Breast epithelium (tissue), 4 donors: ENCODE data around the gene ANKRD40CL. TPM values are rescaled to one million over a fixed set of nuclear protein-coding genes. Genes with fewer than 3 reads are reported as not detected.

Source experiments
- DNase-seq, 2 donors: peaks; one replicate each; pipeline ENCODE4 v3.0.0-alpha.2; 2019; ENCODE audit warnings: low spot score in 2 of 2
- H3K27ac ChIP-seq, 2 donors: fragments of 200-600 bp; sonication (generic) in 1 of 2; one replicate each; pipeline ENCODE4 v1.5.1; 2016 to 2019; ENCODE audit warnings: mild to moderate bottlenecking in 1 of 2
- H3K27me3 ChIP-seq, 2 donors: fragments of 200-600 bp; sonication (generic) in 1 of 2; one replicate each; pipeline versions ENCODE4 v1.5.1 to v1.6.0; 2017 to 2019; ENCODE audit warnings: control low read depth in 1 of 2, mild to moderate bottlenecking in 1 of 2
- H3K36me3 ChIP-seq: fragments of 200-600 bp; one replicate; pipeline ENCODE4 v1.5.1; 2019
- H3K4me1 ChIP-seq, 2 donors: fragments of 200-600 bp; sonication (generic); one replicate each; pipeline ENCODE4 v1.5.1; 2016 to 2019; ENCODE audit warnings: control low read depth in 1 of 2
- H3K4me3 ChIP-seq, 3 donors: fragments of 200-600 bp; sonication (generic); 1 replicate in 2 of 3; 2 replicates in 1 of 3; pipeline ENCODE4 v1.5.1; 2016 to 2019; ENCODE audit warnings: mild to moderate bottlenecking in 3 of 3, moderate library complexity in 2 of 3
- H3K9me3 ChIP-seq, 2 donors: fragments of 200-600 bp; sonication (generic) in 1 of 2; one replicate each; pipeline ENCODE4 v1.5.1; 2016 to 2019; ENCODE audit warnings: control low read depth in 1 of 2
- POLR2A ChIP-seq: fragments of 450-650 bp; IDR thresholded peaks from one replicate; pipeline ENCODE4 v1.6.1; 2016; ENCODE audit warnings: antibody characterized with exemption, mild to moderate bottlenecking, moderate library complexity
- POLR2AphosphoS5 ChIP-seq, 3 donors: sonication (generic); formaldehyde crosslinking; IDR thresholded peaks; one replicate each; pipeline ENCODE4 v1.6.1; 2017; ENCODE audit warnings: antibody characterized with exemption in 3 of 3
- intact Hi-C: fragments of 100-400 bp; cut with DNase I; formaldehyde crosslinking; loops from one replicate; pipeline ENCODE4 v1.15.1; 2023; ENCODE audit warnings: low total_unique reads
- total RNA-seq, 3 donors: library from RNA; depleted of rRNA; stranded (reverse); fragments of >200 nt; gene quantifications; one replicate each; pipeline ENCODE4 v1.1.0, GENCODE V29; 2016
- TF ChIP-seq, protein P1 (sequence below), 3 donors: fragments of 450-650 bp; IDR thresholded peaks; one replicate each; pipeline ENCODE4 v1.5.1; 2016 to 2017; ENCODE audit warnings: antibody characterized with exemption in 3 of 3, mild to moderate bottlenecking in 3 of 3, moderate library complexity in 3 of 3

The ANKRD40CL gene
- total RNA-seq, 3 donors from 2014 or later: not detected

GRCh38 chr17:50722746-50723145 is 44.6 kb downstream of the ANKRD40CL start:
- DNase-seq: no peak
- intact Hi-C loops: no loop called here

GRCh38 chr17:50721194-50722010 is 45.9 kb downstream of the ANKRD40CL start:
- H3K9me3 ChIP-seq: no peaks in the 10 kb centered on the region
- peak overlapping the region in 1 of 2 donors; percentile 19 for H3K27ac ChIP-seq
- peak overlapping the region; percentile 77 to 89 (median 84) for H3K4me3 ChIP-seq
- intact Hi-C loops: no loop called here
- no peaks in the 10 kb centered on the region for H3K27me3 ChIP-seq
- no peak for TF ChIP-seq POLR2AphosphoS5 (IDR thresholded peaks at IDR 0.05)
- TF ChIP-seq, protein P1, sequence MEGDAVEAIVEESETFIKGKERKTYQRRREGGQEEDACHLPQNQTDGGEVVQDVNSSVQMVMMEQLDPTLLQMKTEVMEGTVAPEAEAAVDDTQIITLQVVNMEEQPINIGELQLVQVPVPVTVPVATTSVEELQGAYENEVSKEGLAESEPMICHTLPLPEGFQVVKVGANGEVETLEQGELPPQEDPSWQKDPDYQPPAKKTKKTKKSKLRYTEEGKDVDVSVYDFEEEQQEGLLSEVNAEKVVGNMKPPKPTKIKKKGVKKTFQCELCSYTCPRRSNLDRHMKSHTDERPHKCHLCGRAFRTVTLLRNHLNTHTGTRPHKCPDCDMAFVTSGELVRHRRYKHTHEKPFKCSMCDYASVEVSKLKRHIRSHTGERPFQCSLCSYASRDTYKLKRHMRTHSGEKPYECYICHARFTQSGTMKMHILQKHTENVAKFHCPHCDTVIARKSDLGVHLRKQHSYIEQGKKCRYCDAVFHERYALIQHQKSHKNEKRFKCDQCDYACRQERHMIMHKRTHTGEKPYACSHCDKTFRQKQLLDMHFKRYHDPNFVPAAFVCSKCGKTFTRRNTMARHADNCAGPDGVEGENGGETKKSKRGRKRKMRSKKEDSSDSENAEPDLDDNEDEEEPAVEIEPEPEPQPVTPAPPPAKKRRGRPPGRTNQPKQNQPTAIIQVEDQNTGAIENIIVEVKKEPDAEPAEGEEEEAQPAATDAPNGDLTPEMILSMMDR (IDR thresholded peaks at IDR 0.05): no peak
- TF ChIP-seq POLR2A: no peak
- no peak for DNase-seq
- peaks cover 0 to 27% of the 10 kb centered on the region in 2 donors for H3K4me1 ChIP-seq
- H3K36me3 ChIP-seq: no peaks in the 10 kb centered on the region

More at GRCh38 chr17:50722746-50723145, 44.6 kb downstream of the ANKRD40CL start:
- H3K9me3 ChIP-seq: no peaks in the 10 kb centered on the region
- H3K27ac ChIP-seq: no peak overlapping the region
- H3K36me3 ChIP-seq: no peaks in the 10 kb centered on the region
- H3K4me1 ChIP-seq: peaks cover 0 to 27% of the 10 kb centered on the region in 2 donors
- TF ChIP-seq POLR2AphosphoS5 (IDR thresholded peaks at IDR 0.05): no peak
- TF ChIP-seq, protein P1 (IDR thresholded peaks at IDR 0.05): no peak
- TF ChIP-seq POLR2A: no peak
- no peak overlapping the region for H3K4me3 ChIP-seq
- H3K27me3 ChIP-seq: no peaks in the 10 kb centered on the region

GRCh38 chr17:50719924-50720794 is 47.2 kb downstream of the ANKRD40CL start:
- no peak for DNase-seq
- H3K36me3 ChIP-seq: no peaks in the 10 kb centered on the region
- H3K4me3 ChIP-seq: peak overlapping the region; percentile 77 to 89 (median 84)
- H3K9me3 ChIP-seq: no peaks in the 10 kb centered on the region
- intact Hi-C loops: loop anchor here (1.0 kb wide), 1 partner anchor 7 kb away; no protein-coding TSS in a partner anchor
- H3K27ac ChIP-seq: peak overlapping the region; percentile 96 to 97
- H3K27me3 ChIP-seq: no peaks in the 10 kb centered on the region
- TF ChIP-seq POLR2A (no peak), POLR2AphosphoS5 (IDR thresholded peaks at IDR 0.05) (no peak)
- TF ChIP-seq, protein P1 (IDR thresholded peaks at IDR 0.05): no peak
- H3K4me1 ChIP-seq: peaks cover 0 to 27% of the 10 kb centered on the region in 2 donors

DNA sequence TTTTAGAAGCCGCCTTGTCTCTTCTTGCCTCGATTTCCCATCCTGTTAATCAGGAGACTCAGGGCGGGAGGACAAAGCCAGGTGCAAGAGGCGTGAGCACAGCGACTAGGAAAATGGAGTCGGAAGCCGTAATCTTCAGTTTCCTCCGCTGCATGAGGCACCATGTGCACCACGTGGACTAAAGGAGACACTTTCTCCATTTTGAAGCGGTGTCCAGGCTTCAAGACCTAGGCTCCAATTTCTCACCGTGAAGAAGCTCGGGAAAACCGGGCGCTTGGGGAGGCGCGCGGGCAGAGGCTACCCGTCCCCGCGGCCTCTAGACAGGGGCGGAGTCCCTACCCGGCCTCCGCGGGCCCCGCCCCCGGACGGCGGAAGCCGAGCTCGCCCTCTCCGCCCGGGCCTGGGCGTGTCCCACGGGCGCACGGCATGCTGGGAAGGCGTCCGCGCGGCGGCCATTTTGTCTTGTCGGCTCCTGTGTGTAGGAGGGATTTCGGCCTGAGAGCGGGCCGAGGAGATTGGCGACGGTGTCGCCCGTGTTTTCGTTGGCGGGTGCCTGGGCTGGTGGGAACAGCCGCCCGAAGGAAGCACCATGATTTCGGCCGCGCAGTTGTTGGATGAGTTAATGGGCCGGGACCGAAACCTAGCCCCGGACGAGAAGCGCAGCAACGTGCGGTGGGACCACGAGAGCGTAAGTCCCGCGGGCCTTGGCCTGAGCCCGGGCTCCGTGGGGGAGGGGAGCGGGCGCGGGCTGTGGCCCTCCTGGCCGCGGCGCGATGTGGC is 48.0 kb downstream of the ANKRD40CL start, which contains the start of gene LUC7L3:
TSS of gene LUC7L3 (plus strand) at position 460 of the 780 bp plus-strand sequence. CDS start at position 590, 130 bp downstream.
- peaks cover 0 to 27% of the 10 kb centered on the region in 2 donors for H3K4me1 ChIP-seq
- TF ChIP-seq, protein P1 (IDR thresholded peaks at IDR 0.05): no peak
- TF ChIP-seq POLR2A (peak; percentile 79), POLR2AphosphoS5 (IDR thresholded peaks at IDR 0.05) (peak; percentile 92 to 96 (median 96))
- H3K9me3 ChIP-seq: no peaks in the 10 kb centered on the region
- H3K4me3 ChIP-seq: peak within 1 kb of the TSS; percentile 77 to 89 (median 84)
- H3K27me3 ChIP-seq: no peaks in the 10 kb centered on the region
- H3K36me3 ChIP-seq: no peaks in the 10 kb centered on the region
- intact Hi-C loops: loop anchor here (1.0 kb wide), 1 partner anchor 8 kb away; no protein-coding TSS in a partner anchor
- peak within 1 kb of the TSS; percentile 96 to 97 for H3K27ac ChIP-seq
- peak; percentile 92 to 94 for DNase-seq
